ENCODE measurements around the gene TESPA1. TPM values are rescaled to one million over a fixed set of nuclear protein-coding genes. Genes with fewer than 3 reads are reported as not detected.

The TESPA1 gene
- total RNA-seq, 1 donor from 2014 or later: 5.0 TPM

- ATAC-seq (no peak), DNase-seq (no peak)
- no peaks in the 10 kb centered on the region for H3K36me3 ChIP-seq
- H3K27me3 ChIP-seq (ENCODE audit: low read depth): no peaks in the 10 kb centered on the region
- no peaks in the 10 kb centered on the region for H3K9me3 ChIP-seq
- intact Hi-C loops (cut with DNase I): no loop called here
- no peak overlapping the region for H3K27ac ChIP-seq
- H3K4me3 ChIP-seq: no peak overlapping the region
- H3K4me1 ChIP-seq: no peaks in the 10 kb centered on the region
- TF ChIP-seq, protein P1, sequence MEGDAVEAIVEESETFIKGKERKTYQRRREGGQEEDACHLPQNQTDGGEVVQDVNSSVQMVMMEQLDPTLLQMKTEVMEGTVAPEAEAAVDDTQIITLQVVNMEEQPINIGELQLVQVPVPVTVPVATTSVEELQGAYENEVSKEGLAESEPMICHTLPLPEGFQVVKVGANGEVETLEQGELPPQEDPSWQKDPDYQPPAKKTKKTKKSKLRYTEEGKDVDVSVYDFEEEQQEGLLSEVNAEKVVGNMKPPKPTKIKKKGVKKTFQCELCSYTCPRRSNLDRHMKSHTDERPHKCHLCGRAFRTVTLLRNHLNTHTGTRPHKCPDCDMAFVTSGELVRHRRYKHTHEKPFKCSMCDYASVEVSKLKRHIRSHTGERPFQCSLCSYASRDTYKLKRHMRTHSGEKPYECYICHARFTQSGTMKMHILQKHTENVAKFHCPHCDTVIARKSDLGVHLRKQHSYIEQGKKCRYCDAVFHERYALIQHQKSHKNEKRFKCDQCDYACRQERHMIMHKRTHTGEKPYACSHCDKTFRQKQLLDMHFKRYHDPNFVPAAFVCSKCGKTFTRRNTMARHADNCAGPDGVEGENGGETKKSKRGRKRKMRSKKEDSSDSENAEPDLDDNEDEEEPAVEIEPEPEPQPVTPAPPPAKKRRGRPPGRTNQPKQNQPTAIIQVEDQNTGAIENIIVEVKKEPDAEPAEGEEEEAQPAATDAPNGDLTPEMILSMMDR (IDR thresholded peaks at IDR 0.05): no peak
Measured at GRCh38 chr12:54973556-54973955, 11.0 kb downstream of the TESPA1 start.

GRCh38 chr12:54970741-54971140, 13.8 kb downstream of the TESPA1 start:
- no peaks in the 10 kb centered on the region for H3K36me3 ChIP-seq
- no peaks in the 10 kb centered on the region for H3K9me3 ChIP-seq
- no peaks in the 10 kb centered on the region for H3K4me1 ChIP-seq
- TF ChIP-seq, protein P1 (IDR thresholded peaks at IDR 0.05): no peak
- intact Hi-C loops (cut with DNase I): no loop called here
- no peak overlapping the region for H3K4me3 ChIP-seq
- H3K27me3 ChIP-seq (ENCODE audit: low read depth): no peaks in the 10 kb centered on the region
- no peak overlapping the region for H3K27ac ChIP-seq
- DNase-seq: no peak
- ATAC-seq: no peak

DNA sequence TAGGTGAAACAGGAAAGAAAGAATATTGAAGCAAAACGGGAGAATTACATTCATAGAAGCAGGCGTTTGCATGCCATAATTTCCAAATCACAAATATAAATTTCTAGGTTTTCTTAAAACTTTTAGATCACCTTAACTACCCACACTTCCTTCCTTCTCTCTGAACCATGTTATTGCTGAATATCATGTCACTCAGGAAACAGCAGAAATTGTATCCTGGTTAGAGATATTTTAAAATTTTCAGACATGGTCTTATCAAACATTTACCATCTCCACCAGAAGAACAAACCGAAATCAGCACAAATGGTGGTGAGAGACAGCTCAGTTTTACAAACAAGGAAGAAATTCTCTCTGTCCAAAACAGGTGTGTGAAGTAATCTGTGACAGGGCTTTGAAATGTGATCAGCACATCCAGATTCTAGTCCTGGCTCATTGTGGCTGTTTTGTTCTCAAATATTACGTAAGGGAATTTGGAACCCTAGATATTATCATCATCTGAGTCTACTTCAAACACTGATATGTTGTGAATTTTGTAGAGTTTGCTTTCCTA, 16.3 kb downstream of the TESPA1 start:
- Histone ChIP-seq H3K4me1 (no peaks in the 10 kb centered on the region), H3K36me3 (no peaks in the 10 kb centered on the region), H3K27me3 (ENCODE audit: low read depth) (no peaks in the 10 kb centered on the region), H3K4me3 (no peak overlapping the region), H3K27ac (no peak overlapping the region), H3K9me3 (no peaks in the 10 kb centered on the region)
- DNase-seq (no peak), ATAC-seq (no peak)
- intact Hi-C loops (cut with DNase I): loop anchor here (10.0 kb wide), 1 partner anchor 223 kb away; no protein-coding TSS in a partner anchor
- TF ChIP-seq, protein P1 (IDR thresholded peaks at IDR 0.05): no peak

DNA sequence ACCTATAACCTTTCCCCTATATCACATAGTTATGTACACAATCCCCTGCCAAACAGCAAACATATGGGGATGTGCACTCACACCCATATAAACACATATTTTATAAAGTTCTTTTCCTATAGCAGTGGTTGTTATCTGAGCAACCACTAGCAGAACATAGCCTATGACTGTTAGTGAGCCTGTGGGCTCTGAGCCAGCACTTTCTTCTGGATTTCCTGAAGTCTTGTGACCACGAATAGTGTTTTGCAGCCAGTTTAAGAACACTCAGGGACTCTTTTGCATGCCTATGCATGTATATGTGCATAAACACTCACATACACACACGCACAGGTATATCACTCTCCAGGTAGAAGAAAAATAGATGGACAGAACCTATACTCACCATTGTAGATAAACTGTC, 17.1 kb downstream of the TESPA1 start:
- TF ChIP-seq, protein P1 (IDR thresholded peaks at IDR 0.05): no peak
- ATAC-seq (no peak), DNase-seq (no peak)

GRCh38 chr12:54961190-54961589, 23.4 kb downstream of the TESPA1 start:
- intact Hi-C loops (cut with DNase I): loop anchor here (10.0 kb wide), 1 partner anchor 216 kb away; no protein-coding TSS in a partner anchor
- DNase-seq: no peak
- no peaks in the 10 kb centered on the region for H3K36me3 ChIP-seq
- TF ChIP-seq, protein P1 (IDR thresholded peaks at IDR 0.05): no peak
- no peak overlapping the region for H3K4me3 ChIP-seq
- no peaks in the 10 kb centered on the region for H3K4me1 ChIP-seq
- H3K27me3 ChIP-seq (ENCODE audit: low read depth): peaks cover 16% of the 10 kb centered on the region
- no peak for ATAC-seq
- no peak overlapping the region for H3K27ac ChIP-seq
- H3K9me3 ChIP-seq: no peaks in the 10 kb centered on the region

More for the DNA sequence above, 17.1 kb downstream of the TESPA1 start:
- Histone ChIP-seq H3K36me3 (no peaks in the 10 kb centered on the region), H3K27me3 (ENCODE audit: low read depth) (peaks cover 6% of the 10 kb centered on the region), H3K9me3 (no peaks in the 10 kb centered on the region), H3K4me3 (no peak overlapping the region), H3K27ac (no peak overlapping the region), H3K4me1 (no peaks in the 10 kb centered on the region)
- intact Hi-C loops (cut with DNase I): loop anchor here (10.0 kb wide), 1 partner anchor 223 kb away; no protein-coding TSS in a partner anchor

All from lower lobe of right lung (tissue), 2 donors.